H4 (cell line): Measurements from ENCODE around the gene LRRC4C. TPM values are rescaled to one million over a fixed set of nuclear protein-coding genes. Genes with fewer than 3 reads are reported as not detected.
"Not testable (repeated sequence)": the region's sequence is repeated elsewhere in the genome, so short reads cannot be mapped to it uniquely, and the experiment has no call there.

Source experiments
- DNase-seq: peaks from one replicate; pipeline ENCODE4 v3.0.0-alpha.2; 2015; ENCODE audit warnings: low spot score
- total RNA-seq: library from RNA; depleted of rRNA; stranded (reverse); fragments of >200 nt; shearing (Covaris generic); gene quantifications from 2 replicates; pipeline ENCODE4 v1.2.3, GENCODE V29; 2014

LRRC4C gene
- total RNA-seq, 1 experiment from 2014 or later, result 6.2 TPM

- no peak for DNase-seq
Measured at GRCh38 chr11:40179541-40179940, 1279.9 kb downstream of the LRRC4C start.

- no peak for DNase-seq
Measured at GRCh38 chr11:40178470-40178869, 1281.0 kb downstream of the LRRC4C start.

- DNase-seq, result no peak
Measured at GRCh38 chr11:40175980-40176379, 1283.5 kb downstream of the LRRC4C start.

- DNase-seq, result peak; percentile 25
Measured at GRCh38 chr11:40170078-40170477, 1289.4 kb downstream of the LRRC4C start.

- DNase-seq, result no peak
Measured at GRCh38 chr11:40168414-40168813, 1291.0 kb downstream of the LRRC4C start.

GRCh38 chr11:40167805-40168204, 1291.6 kb downstream of the LRRC4C start:
- DNase-seq, result not testable (repeated sequence)

- DNase-seq, result peak; percentile 18
Measured at GRCh38 chr11:40166892-40167291, 1292.6 kb downstream of the LRRC4C start.

GRCh38 chr11:40162901-40163883, 1296.3 kb downstream of the LRRC4C start:
- DNase-seq, result no peak

- no peak for DNase-seq
Measured at GRCh38 chr11:40161854-40162410, 1297.5 kb downstream of the LRRC4C start.

- DNase-seq, result no peak
Measured at GRCh38 chr11:40160418-40160817, 1299.0 kb downstream of the LRRC4C start.

GRCh38 chr11:40149721-40150120, 1309.7 kb downstream of the LRRC4C start:
- DNase-seq, result peak; percentile 68

GRCh38 chr11:40140560-40140959, 1318.9 kb downstream of the LRRC4C start:
- DNase-seq, result peak; percentile 73

- DNase-seq, result no peak
Measured at GRCh38 chr11:40139536-40139935, 1319.9 kb downstream of the LRRC4C start.

GRCh38 chr11:40139066-40139465, 1320.4 kb downstream of the LRRC4C start:
- DNase-seq, result no peak

- DNase-seq, result peak; percentile 45
Measured at GRCh38 chr11:40134820-40135570, 1324.5 kb downstream of the LRRC4C start.

GRCh38 chr11:40133498-40133897, 1326.0 kb downstream of the LRRC4C start:
- DNase-seq, result no peak

- DNase-seq, result no peak
Measured at GRCh38 chr11:40132912-40133311, 1326.5 kb downstream of the LRRC4C start.

GRCh38 chr11:40130427-40130826, 1329.0 kb downstream of the LRRC4C start:
- DNase-seq, result peak; percentile 58

- peak; percentile 53 for DNase-seq
Measured at GRCh38 chr11:40129266-40129665, 1330.2 kb downstream of the LRRC4C start.

GRCh38 chr11:40125054-40125453, 1334.4 kb downstream of the LRRC4C start:
- DNase-seq, result peak; percentile 67

GRCh38 chr11:40119661-40120060, 1339.8 kb downstream of the LRRC4C start:
- DNase-seq, result peak; percentile 40

- DNase-seq, result peak; percentile 47
Measured at GRCh38 chr11:40118780-40119179, 1340.7 kb downstream of the LRRC4C start.
